Thyroid gland (tissue), 4 donors: ENCODE results near the gene HCST. TPM values are rescaled to one million over a fixed set of nuclear protein-coding genes. Genes with fewer than 3 reads are reported as not detected.
A peak's percentile ranks its signal among the peaks of the same experiment; 100 is the strongest.

Experiments used
- DNase-seq, 2 donors: peaks; one replicate each; pipeline ENCODE4 v3.0.0-alpha.2; 2019
- H3K27ac ChIP-seq, 3 donors: fragments of 200-600 bp; sonication (generic); 1 replicate in 2 of 3; 2 replicates in 1 of 3; pipeline ENCODE4 v1.5.1; 2016 to 2019; ENCODE audit warnings: mild to moderate bottlenecking in 1 of 3, moderate library complexity in 1 of 3
- H3K27me3 ChIP-seq: fragments of 200-600 bp; sonication (generic); one replicate; pipeline ENCODE4 v1.5.1; 2019
- H3K36me3 ChIP-seq, 2 donors: fragments of 200-600 bp; sonication (generic); one replicate each; pipeline ENCODE4 v1.5.1; 2016 to 2019
- H3K4me1 ChIP-seq, 2 donors: fragments of 200-600 bp; sonication (generic); one replicate each; pipeline ENCODE4 v1.5.1; 2017 to 2019
- H3K4me3 ChIP-seq, 3 donors: fragments of 200-600 bp; sonication (generic); replicated peaks in 1 of 3; 1 replicate in 2 of 3; 2 replicates in 1 of 3; pipeline ENCODE4 v1.5.1; 2016; ENCODE audit warnings: mild to moderate bottlenecking in 1 of 3
- H3K9me3 ChIP-seq: fragments of 200-600 bp; sonication (generic); one replicate; pipeline ENCODE4 v1.5.1; 2017
- POLR2A ChIP-seq, 2 donors: fragments of 450-650 bp; IDR thresholded peaks; one replicate each; pipeline ENCODE4 v1.6.1; 2017; ENCODE audit warnings: antibody characterized with exemption in 2 of 2, mild to moderate bottlenecking in 2 of 2, moderate library complexity in 1 of 2
- WGBS, 2 donors: methylation state at CpG; one replicate each; pipeline ENCODE4 v1.1.5; 2017; 5-methylcytosine and 5-hydroxymethylcytosine counted together
- intact Hi-C: fragments of 100-400 bp; cut with DNase I; formaldehyde crosslinking; loops from one replicate; pipeline ENCODE4 v1.15.1; 2023
- total RNA-seq, 4 donors: library from RNA; depleted of rRNA; stranded (reverse); fragments of >200 nt; gene quantifications; one replicate each; pipeline ENCODE4 v1.2.3, GENCODE V29; 2016
- TF ChIP-seq, protein P1 (sequence below), 6 experiments: fragments of 200-600 bp in 3 of 6; fragments of 450-650 bp in 3 of 6; sonication (generic) in 3 of 6; IDR thresholded peaks; one replicate each; pipeline ENCODE4 v1.5.1; 2016 to 2019; ENCODE audit warnings: antibody characterized with exemption in 6 of 6, mild to moderate bottlenecking in 2 of 6, inconsistent platforms in 1 of 6, moderate library complexity in 1 of 6

The HCST gene
- total RNA-seq, 4 donors from 2014 or later = 1.4 to 4.4 TPM; not detected in 2

DNA sequence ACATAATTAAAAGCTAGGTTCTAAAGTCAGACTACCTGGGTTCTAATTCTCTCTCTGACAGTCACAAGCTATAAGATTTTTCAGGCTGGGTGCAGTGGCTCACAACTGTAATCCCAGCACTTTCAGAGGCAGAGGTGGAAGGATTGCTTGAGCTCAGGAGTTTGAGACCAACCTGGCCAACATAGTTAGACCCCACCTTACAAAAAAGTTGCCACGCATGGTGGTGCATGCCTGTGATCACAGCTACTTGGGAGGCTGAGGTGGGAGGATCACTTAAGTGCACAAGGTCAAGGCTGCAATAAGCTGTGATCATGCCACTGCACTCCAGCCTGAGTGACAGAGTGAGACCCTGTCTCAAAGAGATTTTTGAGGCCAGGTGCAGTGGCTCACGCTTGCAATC lies 8.0 kb upstream of the HCST start:
- H3K27me3 ChIP-seq = no peaks in the 10 kb centered on the region

DNA sequence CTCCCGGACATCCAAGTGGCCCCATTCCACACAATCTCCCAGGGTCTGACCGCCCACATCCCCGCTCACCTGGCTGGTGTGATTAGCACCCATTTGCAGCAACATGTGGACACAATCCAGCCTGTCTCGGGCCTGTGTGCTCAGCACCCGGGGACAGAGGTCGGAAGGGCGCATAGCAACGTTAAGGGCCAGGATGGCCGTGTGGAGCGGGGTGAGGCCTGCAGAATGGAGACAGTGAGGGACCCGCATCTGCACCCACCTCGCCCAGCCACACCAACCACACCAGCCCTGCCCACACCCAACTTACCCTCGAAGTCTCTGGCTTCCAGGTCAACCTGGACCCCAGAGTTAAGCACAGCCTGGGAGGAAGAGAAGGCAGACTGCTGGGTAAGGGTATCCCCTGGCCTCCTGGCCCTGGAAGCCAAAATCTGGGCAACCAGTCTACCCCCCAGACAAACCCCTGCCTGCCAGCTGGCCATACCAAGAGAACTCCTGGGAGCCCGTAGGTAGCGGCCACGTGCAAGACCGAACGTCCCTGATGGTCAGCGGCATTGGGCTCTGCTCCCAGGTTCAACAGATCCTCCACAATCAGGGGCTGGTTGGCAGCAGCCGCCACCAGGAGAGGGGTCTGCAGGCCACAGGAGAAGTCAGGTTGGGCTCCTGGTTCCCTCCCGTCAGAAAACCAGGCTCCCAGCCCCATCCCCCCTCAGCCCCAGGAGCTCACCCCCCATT lies 6.3 kb upstream of the HCST start:
- Histone ChIP-seq H3K36me3 (peaks cover 25 to 33% of the 10 kb centered on the region in 2 donors), H3K27ac (no peak overlapping the region), H3K9me3 (no peaks in the 10 kb centered on the region), H3K27me3 (no peaks in the 10 kb centered on the region), H3K4me1 (peaks cover 7 to 15% of the 10 kb centered on the region in 2 donors), H3K4me3 (no peak overlapping the region)
- no peak for DNase-seq
- 95 to 96% methylated on average over 6 to 20 of the region's 21 CpGs for WGBS, 2 donors
- intact Hi-C loops = loop anchor here (5.0 kb wide), 1 partner anchor 36 kb away; no protein-coding TSS in a partner anchor
- TF ChIP-seq, protein P1, sequence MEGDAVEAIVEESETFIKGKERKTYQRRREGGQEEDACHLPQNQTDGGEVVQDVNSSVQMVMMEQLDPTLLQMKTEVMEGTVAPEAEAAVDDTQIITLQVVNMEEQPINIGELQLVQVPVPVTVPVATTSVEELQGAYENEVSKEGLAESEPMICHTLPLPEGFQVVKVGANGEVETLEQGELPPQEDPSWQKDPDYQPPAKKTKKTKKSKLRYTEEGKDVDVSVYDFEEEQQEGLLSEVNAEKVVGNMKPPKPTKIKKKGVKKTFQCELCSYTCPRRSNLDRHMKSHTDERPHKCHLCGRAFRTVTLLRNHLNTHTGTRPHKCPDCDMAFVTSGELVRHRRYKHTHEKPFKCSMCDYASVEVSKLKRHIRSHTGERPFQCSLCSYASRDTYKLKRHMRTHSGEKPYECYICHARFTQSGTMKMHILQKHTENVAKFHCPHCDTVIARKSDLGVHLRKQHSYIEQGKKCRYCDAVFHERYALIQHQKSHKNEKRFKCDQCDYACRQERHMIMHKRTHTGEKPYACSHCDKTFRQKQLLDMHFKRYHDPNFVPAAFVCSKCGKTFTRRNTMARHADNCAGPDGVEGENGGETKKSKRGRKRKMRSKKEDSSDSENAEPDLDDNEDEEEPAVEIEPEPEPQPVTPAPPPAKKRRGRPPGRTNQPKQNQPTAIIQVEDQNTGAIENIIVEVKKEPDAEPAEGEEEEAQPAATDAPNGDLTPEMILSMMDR (IDR thresholded peaks at IDR 0.05) = no peak
- TF ChIP-seq POLR2A (IDR thresholded peaks at IDR 0.05) = no peak

More for the DNA sequence above, 8.0 kb upstream of the HCST start:
- peaks cover 7 to 11% of the 10 kb centered on the region in 2 donors for H3K4me1 ChIP-seq
- H3K4me3 ChIP-seq = no peak overlapping the region
- no peak overlapping the region for H3K27ac ChIP-seq
- H3K9me3 ChIP-seq = no peaks in the 10 kb centered on the region
- TF ChIP-seq POLR2A (IDR thresholded peaks at IDR 0.05) = no peak
- TF ChIP-seq, protein P1 (IDR thresholded peaks at IDR 0.05) = no peak
- intact Hi-C loops = no loop called here
- peaks cover 39 to 47% of the 10 kb centered on the region in 2 donors for H3K36me3 ChIP-seq
- WGBS, 2 donors = 93 to 97% methylated on average over 1 to 2 of the region's 2 CpGs
- no peak for DNase-seq

DNA sequence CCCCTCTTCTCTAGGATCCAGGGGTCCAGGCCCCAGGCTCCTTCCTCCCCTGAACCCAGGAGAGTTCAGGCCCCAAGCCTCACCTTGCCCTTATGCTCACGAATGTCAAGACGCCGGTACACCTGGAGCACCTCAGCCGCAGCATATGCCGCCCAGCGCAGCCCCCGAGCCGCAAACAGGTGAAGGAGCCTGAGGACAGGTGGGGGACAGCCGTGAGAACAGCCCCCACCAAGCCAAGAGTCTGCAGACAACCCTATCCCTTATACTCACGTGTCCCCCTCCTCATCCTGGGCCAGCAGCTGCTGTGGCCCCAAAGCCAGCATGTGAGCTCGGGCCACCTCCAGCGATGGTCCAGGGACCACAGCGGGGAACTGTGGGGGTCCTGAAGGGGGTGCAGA lies 5.7 kb upstream of the HCST start:
- Histone ChIP-seq H3K27ac (no peak overlapping the region), H3K4me3 (no peak overlapping the region), H3K27me3 (no peaks in the 10 kb centered on the region), H3K4me1 (peaks cover 7 to 18% of the 10 kb centered on the region in 2 donors), H3K9me3 (no peaks in the 10 kb centered on the region), H3K36me3 (peaks cover 25 to 33% of the 10 kb centered on the region in 2 donors)
- TF ChIP-seq, protein P1 (IDR thresholded peaks at IDR 0.05) = no peak
- TF ChIP-seq POLR2A (IDR thresholded peaks at IDR 0.05) = no peak
- DNase-seq = no peak
- intact Hi-C loops = loop anchor here (5.0 kb wide), 1 partner anchor 36 kb away; no protein-coding TSS in a partner anchor
- 91 to 96% methylated on average over 6 to 11 of the region's 13 CpGs for WGBS, 2 donors

DNA sequence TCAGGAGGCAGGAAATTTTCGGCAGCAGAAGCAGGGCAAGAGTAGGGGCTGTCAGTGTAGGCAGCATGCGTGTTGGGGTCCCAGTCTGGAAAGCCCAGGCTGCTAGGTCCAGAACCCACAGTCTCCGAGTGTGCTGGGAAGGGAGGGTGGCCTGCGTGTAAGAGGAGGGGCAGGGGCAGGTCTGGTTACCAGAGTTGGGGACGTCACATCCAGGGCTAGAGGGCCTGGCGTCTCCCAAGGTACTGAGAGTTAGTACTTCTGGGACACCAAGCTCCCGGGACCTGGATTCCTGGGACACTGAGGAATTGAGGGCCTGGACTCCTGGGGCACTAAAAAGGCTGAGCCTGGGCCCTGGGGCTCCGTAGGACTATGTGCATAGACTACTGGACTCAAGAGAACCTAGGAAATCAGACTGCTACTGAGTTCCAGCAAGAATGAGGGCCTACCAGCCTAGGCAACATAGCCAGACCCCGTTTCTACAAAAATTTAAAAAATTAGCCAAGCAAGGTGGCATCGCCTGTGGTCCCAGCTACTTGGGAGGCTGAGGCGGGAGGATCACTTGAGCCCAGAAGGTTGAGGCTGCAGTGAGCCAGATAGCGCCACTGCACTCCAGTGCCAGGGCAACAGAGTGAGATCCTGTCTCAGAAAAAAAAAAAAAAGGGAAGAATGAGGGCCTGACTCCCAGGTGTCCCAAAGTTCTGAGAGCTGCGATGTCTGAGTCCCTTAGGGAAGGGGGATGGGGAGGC lies 4.5 kb upstream of the HCST start:
- Histone ChIP-seq H3K27ac (peak overlapping the region in 2 of 3 donors; percentile 72 to 85), H3K4me3 (peak overlapping the region in 1 of 3 donors; percentile 79), H3K27me3 (no peaks in the 10 kb centered on the region), H3K36me3 (peaks cover 25 to 30% of the 10 kb centered on the region in 2 donors), H3K4me1 (peaks cover 7 to 18% of the 10 kb centered on the region in 2 donors), H3K9me3 (no peaks in the 10 kb centered on the region)
- no peak for TF ChIP-seq POLR2A (IDR thresholded peaks at IDR 0.05)
- TF ChIP-seq, protein P1 (IDR thresholded peaks at IDR 0.05) = no peak
- no peak for DNase-seq
- intact Hi-C loops = loop anchor here (5.0 kb wide), 1 partner anchor 34 kb away; no protein-coding TSS in a partner anchor
- WGBS, 2 donors = 87 to 88% methylated on average over 13 of the region's 13 CpGs
